Left ventricle myocardium inferior (tissue), 1 donor: ENCODE measurements around the gene FLOT2. TPM values are rescaled to one million over a fixed set of nuclear protein-coding genes. Genes with fewer than 3 reads are reported as not detected.

ENCODE experiments used
- DNase-seq: peaks from one replicate; pipeline ENCODE4 v3.0.0-alpha.2; 2020
- H3K27ac ChIP-seq: fragments of 200-600 bp; replicated peaks from 2 replicates; pipeline ENCODE4 v1.8.0; 2021
- H3K27me3 ChIP-seq: fragments of 200-600 bp; 2 replicates; pipeline ENCODE4 v1.8.0; 2021; ENCODE audit warnings: low read depth
- H3K36me3 ChIP-seq: fragments of 200-600 bp; 2 replicates; pipeline ENCODE4 v1.8.0; 2021
- H3K4me1 ChIP-seq: fragments of 200-600 bp; 2 replicates; pipeline ENCODE4 v1.8.0; 2021
- H3K4me3 ChIP-seq: fragments of 200-600 bp; 2 replicates; pipeline ENCODE4 v1.8.0; 2021; ENCODE audit warnings: mild to moderate bottlenecking, moderate library complexity
- H3K9me3 ChIP-seq: fragments of 200-600 bp; replicated peaks from 2 replicates; pipeline ENCODE4 v1.8.0; 2021
- intact Hi-C: fragments of 100-400 bp; cut with micrococcal nuclease; formaldehyde crosslinking; loops from one replicate; pipeline ENCODE4 v1.11.0; 2022
- total RNA-seq: library from RNA; stranded (reverse); fragmentation: NEBNext Ultra II Directional; extraction: Animal tissue kit (Norgen Biotek cat#: 25700); gene quantifications from one replicate; pipeline ENCODE4 v1.2.1, GENCODE V29; 2021
- TF ChIP-seq, protein P1 (sequence below): fragments of 200-600 bp; IDR thresholded peaks from 2 replicates; pipeline ENCODE4 v1.8.0; 2021; ENCODE audit warnings: antibody characterized with exemption, mild to moderate bottlenecking, borderline replicate concordance
- donor health status: DM: no; HTN: yes; CAD: no; lungs with severe emphysema.

The FLOT2 gene
- total RNA-seq, 1 donor from 2014 or later: 84.2 TPM

GRCh38 chr17:28926366-28926765, 28.8 kb upstream of the FLOT2 start:
- Histone ChIP-seq H3K4me3 (no peak overlapping the region), H3K27me3 (no peaks in the 10 kb centered on the region), H3K4me1 (peaks cover 38% of the 10 kb centered on the region), H3K36me3 (peaks cover 48% of the 10 kb centered on the region), H3K9me3 (peaks cover 6% of the 10 kb centered on the region), H3K27ac (peak overlapping the region; percentile 5)
- TF ChIP-seq, protein P1, sequence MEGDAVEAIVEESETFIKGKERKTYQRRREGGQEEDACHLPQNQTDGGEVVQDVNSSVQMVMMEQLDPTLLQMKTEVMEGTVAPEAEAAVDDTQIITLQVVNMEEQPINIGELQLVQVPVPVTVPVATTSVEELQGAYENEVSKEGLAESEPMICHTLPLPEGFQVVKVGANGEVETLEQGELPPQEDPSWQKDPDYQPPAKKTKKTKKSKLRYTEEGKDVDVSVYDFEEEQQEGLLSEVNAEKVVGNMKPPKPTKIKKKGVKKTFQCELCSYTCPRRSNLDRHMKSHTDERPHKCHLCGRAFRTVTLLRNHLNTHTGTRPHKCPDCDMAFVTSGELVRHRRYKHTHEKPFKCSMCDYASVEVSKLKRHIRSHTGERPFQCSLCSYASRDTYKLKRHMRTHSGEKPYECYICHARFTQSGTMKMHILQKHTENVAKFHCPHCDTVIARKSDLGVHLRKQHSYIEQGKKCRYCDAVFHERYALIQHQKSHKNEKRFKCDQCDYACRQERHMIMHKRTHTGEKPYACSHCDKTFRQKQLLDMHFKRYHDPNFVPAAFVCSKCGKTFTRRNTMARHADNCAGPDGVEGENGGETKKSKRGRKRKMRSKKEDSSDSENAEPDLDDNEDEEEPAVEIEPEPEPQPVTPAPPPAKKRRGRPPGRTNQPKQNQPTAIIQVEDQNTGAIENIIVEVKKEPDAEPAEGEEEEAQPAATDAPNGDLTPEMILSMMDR: no peak
- intact Hi-C loops: no loop called here
- no peak for DNase-seq

DNA sequence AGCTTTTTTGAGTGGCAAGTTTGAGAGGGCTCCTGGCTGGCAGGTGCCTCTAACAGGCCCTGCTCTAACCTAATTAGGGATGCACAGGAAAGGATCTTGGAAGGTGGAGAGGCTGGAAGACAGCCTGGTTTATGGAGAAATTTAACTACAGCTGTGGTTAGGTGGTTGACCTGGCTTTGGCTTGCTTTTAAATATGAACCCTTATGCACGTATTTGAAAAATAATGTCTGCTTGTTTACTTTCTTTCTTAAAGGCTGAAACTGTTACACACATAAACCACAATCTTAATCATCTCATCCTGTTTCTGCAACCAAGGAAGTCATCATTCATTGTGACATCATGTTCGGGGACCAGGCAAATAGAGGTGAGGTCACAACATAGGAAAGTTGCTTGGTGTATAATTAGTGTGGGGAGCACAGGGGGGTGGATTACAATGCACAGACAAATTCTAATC, 28.4 kb upstream of the FLOT2 start:
- no peak overlapping the region for H3K4me3 ChIP-seq
- peaks cover 52% of the 10 kb centered on the region for H3K36me3 ChIP-seq
- peaks cover 35% of the 10 kb centered on the region for H3K4me1 ChIP-seq
- intact Hi-C loops: no loop called here
- TF ChIP-seq, protein P1: no peak
- H3K27me3 ChIP-seq: no peaks in the 10 kb centered on the region
- peak overlapping the region; percentile 5 for H3K27ac ChIP-seq
- peaks cover 6% of the 10 kb centered on the region for H3K9me3 ChIP-seq
- DNase-seq: no peak

GRCh38 chr17:28920201-28920600, 22.7 kb upstream of the FLOT2 start:
- Histone ChIP-seq H3K27ac (no peak overlapping the region), H3K36me3 (peaks cover 93% of the 10 kb centered on the region), H3K4me3 (no peak overlapping the region), H3K27me3 (no peaks in the 10 kb centered on the region), H3K9me3 (no peaks in the 10 kb centered on the region), H3K4me1 (peaks cover 23% of the 10 kb centered on the region)
- intact Hi-C loops: no loop called here
- DNase-seq: no peak
- TF ChIP-seq, protein P1: no peak

DNA sequence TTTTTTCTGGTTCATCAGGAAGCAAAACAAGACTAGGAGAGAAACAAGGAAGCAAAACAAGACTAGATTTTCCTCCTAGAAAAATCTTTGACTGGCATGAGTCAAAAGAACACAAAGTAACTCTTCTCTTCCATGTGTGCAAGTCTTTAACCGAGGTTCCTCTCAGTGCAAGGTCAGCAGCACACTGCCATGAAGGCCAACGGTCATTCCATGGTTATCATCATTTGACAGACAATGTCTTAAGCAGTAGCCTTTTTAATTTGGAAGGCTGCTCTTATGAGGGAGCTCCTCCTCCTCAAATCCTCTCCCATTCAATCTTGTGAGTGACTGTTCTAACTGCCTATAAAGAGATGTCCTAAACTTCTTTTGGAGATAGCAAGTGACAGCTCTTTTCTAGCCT, 20.8 kb upstream of the FLOT2 start:
- Histone ChIP-seq H3K27ac (no peak overlapping the region), H3K4me3 (no peak overlapping the region), H3K36me3 (peaks cover 94% of the 10 kb centered on the region), H3K27me3 (no peaks in the 10 kb centered on the region), H3K4me1 (peaks cover 20% of the 10 kb centered on the region), H3K9me3 (no peaks in the 10 kb centered on the region)
- DNase-seq: no peak
- intact Hi-C loops: loop anchor here (10.0 kb wide), 1 partner anchor 153 kb away; no protein-coding TSS in a partner anchor
- TF ChIP-seq, protein P1: no peak

DNA sequence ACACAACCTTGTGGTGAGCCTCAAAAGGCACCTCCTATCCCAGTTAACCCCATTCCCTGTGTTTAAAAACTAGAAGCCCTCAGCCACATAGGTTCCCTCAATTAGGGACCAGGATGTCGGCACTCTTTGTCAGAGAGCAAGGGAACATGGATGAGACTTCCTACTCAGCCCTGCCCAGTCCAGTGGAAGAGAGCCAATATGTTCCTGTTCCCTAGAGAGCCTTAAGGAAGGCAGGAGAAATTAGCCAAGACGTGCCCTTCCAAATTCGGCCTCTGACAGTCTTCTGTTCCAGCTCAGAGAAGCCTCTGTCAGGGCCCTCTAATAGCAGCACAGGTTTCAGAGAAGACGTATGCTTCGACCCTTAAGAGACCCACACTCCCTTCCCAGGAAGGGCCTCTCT, 19.9 kb upstream of the FLOT2 start:
- Histone ChIP-seq H3K27me3 (no peaks in the 10 kb centered on the region), H3K36me3 (peaks cover 94% of the 10 kb centered on the region), H3K4me3 (no peak overlapping the region), H3K27ac (peak overlapping the region; percentile 25), H3K9me3 (no peaks in the 10 kb centered on the region), H3K4me1 (peaks cover 20% of the 10 kb centered on the region)
- intact Hi-C loops: loop anchor here (10.0 kb wide), 1 partner anchor 153 kb away; no protein-coding TSS in a partner anchor
- TF ChIP-seq, protein P1: no peak
- DNase-seq: no peak

GRCh38 chr17:28917029-28917428, 19.5 kb upstream of the FLOT2 start:
- intact Hi-C loops: loop anchor here (10.0 kb wide), 1 partner anchor 152 kb away; no protein-coding TSS in a partner anchor
- Histone ChIP-seq H3K9me3 (no peaks in the 10 kb centered on the region), H3K4me1 (peaks cover 20% of the 10 kb centered on the region), H3K27me3 (no peaks in the 10 kb centered on the region), H3K27ac (peak overlapping the region; percentile 25), H3K4me3 (no peak overlapping the region), H3K36me3 (peaks cover 97% of the 10 kb centered on the region)
- TF ChIP-seq, protein P1: no peak
- no peak for DNase-seq
